Measurements from ENCODE around the gene DMC1.

DNA sequence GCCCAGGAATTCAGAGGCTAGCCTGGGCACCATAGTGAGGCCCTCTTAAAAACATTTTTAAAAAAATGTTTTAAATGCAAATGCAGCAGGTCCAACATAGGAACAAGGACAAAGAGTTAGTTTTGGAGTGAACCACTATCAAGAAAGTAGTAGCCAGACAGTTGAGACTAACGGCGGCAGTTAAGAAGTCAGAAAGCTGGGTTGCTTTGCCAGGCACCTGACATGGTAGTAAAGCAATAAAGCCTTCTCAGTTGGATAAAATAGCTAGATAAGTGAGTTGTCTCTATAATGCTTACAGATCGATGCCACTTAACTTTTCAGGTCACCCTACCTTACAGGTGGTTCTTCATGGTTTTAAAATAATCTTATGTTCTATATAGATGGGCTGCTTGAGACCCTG lies 47.0 kb downstream of the DMC1 start:
- TF ChIP-seq, protein P1, sequence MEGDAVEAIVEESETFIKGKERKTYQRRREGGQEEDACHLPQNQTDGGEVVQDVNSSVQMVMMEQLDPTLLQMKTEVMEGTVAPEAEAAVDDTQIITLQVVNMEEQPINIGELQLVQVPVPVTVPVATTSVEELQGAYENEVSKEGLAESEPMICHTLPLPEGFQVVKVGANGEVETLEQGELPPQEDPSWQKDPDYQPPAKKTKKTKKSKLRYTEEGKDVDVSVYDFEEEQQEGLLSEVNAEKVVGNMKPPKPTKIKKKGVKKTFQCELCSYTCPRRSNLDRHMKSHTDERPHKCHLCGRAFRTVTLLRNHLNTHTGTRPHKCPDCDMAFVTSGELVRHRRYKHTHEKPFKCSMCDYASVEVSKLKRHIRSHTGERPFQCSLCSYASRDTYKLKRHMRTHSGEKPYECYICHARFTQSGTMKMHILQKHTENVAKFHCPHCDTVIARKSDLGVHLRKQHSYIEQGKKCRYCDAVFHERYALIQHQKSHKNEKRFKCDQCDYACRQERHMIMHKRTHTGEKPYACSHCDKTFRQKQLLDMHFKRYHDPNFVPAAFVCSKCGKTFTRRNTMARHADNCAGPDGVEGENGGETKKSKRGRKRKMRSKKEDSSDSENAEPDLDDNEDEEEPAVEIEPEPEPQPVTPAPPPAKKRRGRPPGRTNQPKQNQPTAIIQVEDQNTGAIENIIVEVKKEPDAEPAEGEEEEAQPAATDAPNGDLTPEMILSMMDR (IDR thresholded peaks at IDR 0.05): no peak
- TF ChIP-seq EP300 (IDR thresholded peaks at IDR 0.05): no peak

Measured in tibial nerve (tissue), 4 donors.